ENCODE data around the gene KRTAP10-11.
"Not testable (repeated sequence)": the region's sequence is repeated elsewhere in the genome, so short reads cannot be mapped to it uniquely, and the experiment has no call there.

The KRTAP10-11 gene

DNA sequence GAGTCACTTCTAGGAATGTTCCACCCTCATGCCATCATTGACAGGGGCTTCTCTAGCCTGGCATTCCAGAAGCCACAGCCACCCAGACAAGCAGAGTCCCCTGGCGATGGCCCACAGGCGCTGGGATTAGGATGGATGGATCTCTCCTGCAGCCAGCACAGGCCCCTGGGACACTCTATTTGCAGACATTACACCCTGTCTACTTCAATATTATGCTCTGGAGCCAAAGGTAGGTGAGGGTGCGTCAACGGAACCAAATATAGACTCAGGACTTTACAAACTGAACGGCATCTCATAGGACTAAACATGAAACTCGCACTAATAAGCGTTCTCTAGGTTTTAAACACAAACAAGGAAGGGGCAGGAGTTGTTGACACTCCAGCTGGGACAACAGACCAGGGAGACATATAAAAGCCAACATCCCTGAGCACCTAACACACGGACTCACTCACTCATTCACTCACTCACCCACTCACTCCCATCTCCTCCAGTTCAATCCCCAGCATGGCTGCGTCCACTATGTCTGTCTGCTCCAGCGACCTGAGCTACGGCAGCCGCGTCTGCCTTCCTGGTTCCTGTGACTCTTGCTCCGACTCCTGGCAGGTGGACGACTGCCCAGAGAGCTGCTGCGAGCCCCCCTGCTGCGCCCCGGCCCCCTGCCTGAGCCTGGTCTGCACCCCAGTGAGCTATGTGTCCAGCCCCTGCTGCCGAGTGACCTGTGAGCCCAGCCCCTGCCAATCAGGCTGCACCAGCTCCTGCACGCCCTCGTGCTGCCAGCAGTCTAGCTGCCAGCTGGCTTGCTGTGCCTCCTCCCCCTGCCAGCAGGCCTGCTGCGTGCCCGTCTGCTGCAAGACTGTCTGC is 45.9 kb upstream of the KRTAP10-11 start, which contains the start of gene KRTAP10-7:
Gene KRTAP10-7, plus strand, starts transcription at position 480 of the 861 bp plus-strand sequence. Its CDS starts 25 bp downstream, at position 505.
- Histone ChIP-seq H3K4me3 (ENCODE audit: low read length in 2 of 2) (peak within 1 kb of the TSS in 1 of 2 donors; percentile 22), H3K14ac (ENCODE audit: low read length) (peak within 1 kb of the TSS; percentile 97), H3K27ac (replicated peaks; ENCODE audit: low read length) (peak within 1 kb of the TSS; percentile 22), H3K9ac (ENCODE audit: low read depth, low read length, poor library complexity) (peak within 1 kb of the TSS; percentile 63), H3K4ac (ENCODE audit: low read length) (peak within 1 kb of the TSS; percentile 42), H3K23ac (ENCODE audit: low read depth, low read length, poor library complexity) (peak within 1 kb of the TSS; percentile 68), H2BK15ac (ENCODE audit: low read length) (peak within 1 kb of the TSS; percentile 64), H2BK12ac (ENCODE audit: low read length) (peak within 1 kb of the TSS; percentile 97), H2AK5ac (ENCODE audit: low read depth, low read length) (peak within 1 kb of the TSS; percentile 12), H3K18ac (ENCODE audit: low read length) (peak within 1 kb of the TSS; percentile 89), H4K91ac (ENCODE audit: low read depth, low read length, poor library complexity) (peak within 1 kb of the TSS; percentile 53)
- H2BK5ac ChIP-seq (ENCODE audit: low read length); H3K9me3 ChIP-seq (replicated peaks in 1 of 2; ENCODE audit: control insufficient read depth in 2 of 2, insufficient read depth in 1 of 2, low read depth in 1 of 2, low read length in 2 of 2); H4K8ac ChIP-seq (ENCODE audit: low read depth, low read length); H2AFZ ChIP-seq (ENCODE audit: low read length); H3K36me3 ChIP-seq (replicated peaks in 1 of 2; ENCODE audit: control insufficient read depth in 2 of 2, insufficient read depth in 2 of 2, low read length in 2 of 2); H3K4me1 ChIP-seq (ENCODE audit: control insufficient read depth in 2 of 2, insufficient read depth in 1 of 2, low read depth in 1 of 2, low read length in 2 of 2); H2BK120ac ChIP-seq (ENCODE audit: low read depth, low read length); H3K27me3 ChIP-seq (ENCODE audit: control insufficient read depth in 3 of 3, insufficient read depth in 3 of 3, low read depth in 1 of 3, low read length in 3 of 3); DNase-seq (ENCODE audit: low spot score); H3K4me2 ChIP-seq (ENCODE audit: insufficient read depth, low read length, poor library complexity, severe bottlenecking); H3K79me1 ChIP-seq (ENCODE audit: low read depth, low read length): not testable (repeated sequence)
- no CpG with 5 or more reads among the region's 23 CpGs for WGBS, 2 donors (ENCODE audit: extremely low coverage in 2 of 2, insufficient read length in 2 of 2, insufficient replicate concordance in 1 of 2)

DNA sequence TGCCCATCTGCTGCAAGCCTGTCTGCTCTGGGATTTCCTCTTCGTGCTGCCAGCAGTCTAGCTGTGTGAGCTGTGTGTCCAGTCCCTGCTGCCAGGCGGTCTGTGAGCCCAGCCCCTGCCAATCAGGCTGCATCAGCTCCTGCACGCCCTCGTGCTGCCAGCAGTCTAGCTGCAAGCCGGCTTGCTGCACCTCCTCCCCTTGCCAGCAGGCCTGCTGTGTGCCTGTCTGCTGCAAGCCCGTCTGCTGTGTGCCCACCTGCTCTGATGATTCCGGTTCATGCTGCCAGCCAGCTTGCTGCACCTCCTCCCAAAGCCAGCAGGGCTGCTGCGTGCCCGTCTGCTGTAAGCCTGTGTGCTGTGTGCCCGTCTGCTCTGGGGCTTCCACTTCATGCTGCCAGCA is 45.1 kb upstream of the KRTAP10-11 start:
- Histone ChIP-seq H3K23ac (ENCODE audit: low read depth, low read length, poor library complexity) (peak overlapping the region; percentile 68), H3K14ac (ENCODE audit: low read length) (peak overlapping the region; percentile 97), H3K4me3 (ENCODE audit: low read length in 2 of 2) (peak overlapping the region in 1 of 2 donors; percentile 22), H4K91ac (ENCODE audit: low read depth, low read length, poor library complexity) (peak overlapping the region; percentile 53), H3K18ac (ENCODE audit: low read length) (peak overlapping the region; percentile 76), H2BK12ac (ENCODE audit: low read length) (peak overlapping the region; percentile 97), H3K9ac (ENCODE audit: low read depth, low read length, poor library complexity) (peak overlapping the region; percentile 63), H2BK15ac (ENCODE audit: low read length) (peak overlapping the region; percentile 64), H2AK5ac (ENCODE audit: low read depth, low read length) (peak overlapping the region; percentile 12)
- not testable (repeated sequence) for H3K4me2 ChIP-seq (ENCODE audit: insufficient read depth, low read length, poor library complexity, severe bottlenecking); H4K8ac ChIP-seq (ENCODE audit: low read depth, low read length); DNase-seq (ENCODE audit: low spot score); H2BK120ac ChIP-seq (ENCODE audit: low read depth, low read length); H3K36me3 ChIP-seq (replicated peaks in 1 of 2; ENCODE audit: control insufficient read depth in 2 of 2, insufficient read depth in 2 of 2, low read length in 2 of 2); H3K9me3 ChIP-seq (replicated peaks in 1 of 2; ENCODE audit: control insufficient read depth in 2 of 2, insufficient read depth in 1 of 2, low read depth in 1 of 2, low read length in 2 of 2); H3K27ac ChIP-seq (replicated peaks; ENCODE audit: low read length); H3K4ac ChIP-seq (ENCODE audit: low read length); H3K27me3 ChIP-seq (ENCODE audit: control insufficient read depth in 3 of 3, insufficient read depth in 3 of 3, low read depth in 1 of 3, low read length in 3 of 3); H3K79me1 ChIP-seq (ENCODE audit: low read depth, low read length); H2AFZ ChIP-seq (ENCODE audit: low read length); H3K4me1 ChIP-seq (ENCODE audit: control insufficient read depth in 2 of 2, insufficient read depth in 1 of 2, low read depth in 1 of 2, low read length in 2 of 2); H2BK5ac ChIP-seq (ENCODE audit: low read length)
- whole genome bisulfite sequencing, 2 donors (ENCODE audit: extremely low coverage in 2 of 2, insufficient read length in 2 of 2, insufficient replicate concordance in 1 of 2) = no CpG with 5 or more reads among the region's 10 CpGs

DNA sequence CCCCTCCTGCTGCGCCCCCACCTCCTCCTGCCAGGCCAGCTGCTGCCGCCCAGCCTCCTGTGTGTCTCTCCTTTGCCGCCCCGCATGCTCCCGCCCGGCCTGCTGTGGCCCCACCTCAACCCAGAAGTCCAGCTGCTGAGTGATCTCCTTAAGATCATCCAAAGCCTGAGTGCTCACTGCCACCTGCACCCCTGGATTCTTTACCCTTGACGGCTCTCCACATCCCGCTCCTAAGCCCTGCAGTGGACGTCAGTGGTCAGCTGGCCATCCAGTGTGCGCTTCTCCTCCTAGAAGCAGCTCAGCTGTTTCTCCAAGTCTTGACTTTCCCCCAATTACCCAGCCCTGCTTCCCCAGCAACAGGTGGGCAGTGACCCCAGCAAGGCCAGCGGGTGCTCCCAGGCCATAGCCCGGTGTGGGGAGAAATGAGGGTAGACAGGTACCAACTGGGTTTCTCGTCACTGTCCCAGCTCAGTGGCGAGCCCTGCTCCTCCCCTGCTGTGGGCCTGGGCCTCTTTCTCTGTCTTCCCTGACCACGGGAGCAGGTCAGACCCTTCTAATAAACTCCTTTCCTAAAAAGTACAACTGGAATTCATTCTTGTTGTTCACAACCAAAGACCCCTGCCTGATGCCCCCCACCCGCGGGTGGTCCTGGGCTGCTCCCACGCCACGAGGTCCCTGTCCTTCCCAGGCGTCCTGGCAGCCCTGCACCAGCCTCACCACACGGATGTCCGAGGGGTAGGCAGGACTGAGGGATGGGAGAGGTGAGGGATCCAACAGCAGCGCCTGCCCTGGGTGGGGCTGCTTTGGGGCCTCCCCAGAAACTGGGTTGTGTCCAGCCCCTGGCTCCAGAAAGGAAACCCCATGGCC is 44.4 kb upstream of the KRTAP10-11 start:
- H3K4me3 ChIP-seq (ENCODE audit: low read length in 2 of 2) = no peak overlapping the region
- no peak overlapping the region for H2BK5ac ChIP-seq (ENCODE audit: low read length)
- peak overlapping the region; percentile 53 for H4K91ac ChIP-seq (ENCODE audit: low read depth, low read length, poor library complexity)
- peak overlapping the region; percentile 27 for H3K23ac ChIP-seq (ENCODE audit: low read depth, low read length, poor library complexity)
- H3K18ac ChIP-seq (ENCODE audit: low read length) = peak overlapping the region; percentile 84
- no peak overlapping the region for H3K27ac ChIP-seq (replicated peaks; ENCODE audit: low read length)
- H2AK5ac ChIP-seq (ENCODE audit: low read depth, low read length) = peak overlapping the region; percentile 78
- H3K4me2 ChIP-seq (ENCODE audit: insufficient read depth, low read length, poor library complexity, severe bottlenecking) = no peak overlapping the region
- H3K79me1 ChIP-seq (ENCODE audit: low read depth, low read length) = no peaks in the 10 kb centered on the region
- peaks cover 4 to 5% of the 10 kb centered on the region in 2 donors for H3K9me3 ChIP-seq (replicated peaks in 1 of 2; ENCODE audit: control insufficient read depth in 2 of 2, insufficient read depth in 1 of 2, low read depth in 1 of 2, low read length in 2 of 2)
- no peaks in the 10 kb centered on the region for H3K36me3 ChIP-seq (replicated peaks in 1 of 2; ENCODE audit: control insufficient read depth in 2 of 2, insufficient read depth in 2 of 2, low read length in 2 of 2)
- DNase-seq (ENCODE audit: low spot score) = no peak
- peak overlapping the region; percentile 26 for H2AFZ ChIP-seq (ENCODE audit: low read length)
- peaks cover 1% of the 10 kb centered on the region in 2 donors for H3K4me1 ChIP-seq (ENCODE audit: control insufficient read depth in 2 of 2, insufficient read depth in 1 of 2, low read depth in 1 of 2, low read length in 2 of 2)
- H4K8ac ChIP-seq (ENCODE audit: low read depth, low read length) = no peak overlapping the region
- peaks cover 0 to 4% (median 0%) of the 10 kb centered on the region in 3 experiments for H3K27me3 ChIP-seq (ENCODE audit: control insufficient read depth in 3 of 3, insufficient read depth in 3 of 3, low read depth in 1 of 3, low read length in 3 of 3)
- H3K4ac ChIP-seq (ENCODE audit: low read length) = peak overlapping the region; percentile 42
- peak overlapping the region; percentile 96 for H2BK15ac ChIP-seq (ENCODE audit: low read length)
- H3K14ac ChIP-seq (ENCODE audit: low read length) = peak overlapping the region; percentile 97
- H3K9ac ChIP-seq (ENCODE audit: low read depth, low read length, poor library complexity) = peak overlapping the region; percentile 32
- no CpG with 5 or more reads among the region's 23 CpGs for WGBS, 2 donors (ENCODE audit: extremely low coverage in 2 of 2, insufficient read length in 2 of 2, insufficient replicate concordance in 1 of 2)
- peak overlapping the region; percentile 98 for H2BK12ac ChIP-seq (ENCODE audit: low read length)
- H2BK120ac ChIP-seq (ENCODE audit: low read depth, low read length) = no peak overlapping the region
